Stimulated activated CD4-positive, alpha-beta T cell treated with anti-CD3 and anti-CD28 coated beads, Interleukin-1b, Interleukin-23, amount 100 ng/mL, for 24 hours (primary cell): Measurements from ENCODE around the gene SUSD1.
"Not testable (repeated sequence)": the region's sequence is repeated elsewhere in the genome, so short reads cannot be mapped to it uniquely, and the experiment has no call there.

Experiments
- DNase-seq, 4 experiments: peaks; one replicate each; pipeline ENCODE4 v3.0.0-alpha.2; 2020; ENCODE audit warnings: low read depth in 4 of 4, low spot score in 1 of 4

SUSD1 gene

GRCh38 chr9:112174222-112174964, 704 bp downstream of the SUSD1 start:
- peak; percentile 49 to 67 (median 50) for DNase-seq

DNA sequence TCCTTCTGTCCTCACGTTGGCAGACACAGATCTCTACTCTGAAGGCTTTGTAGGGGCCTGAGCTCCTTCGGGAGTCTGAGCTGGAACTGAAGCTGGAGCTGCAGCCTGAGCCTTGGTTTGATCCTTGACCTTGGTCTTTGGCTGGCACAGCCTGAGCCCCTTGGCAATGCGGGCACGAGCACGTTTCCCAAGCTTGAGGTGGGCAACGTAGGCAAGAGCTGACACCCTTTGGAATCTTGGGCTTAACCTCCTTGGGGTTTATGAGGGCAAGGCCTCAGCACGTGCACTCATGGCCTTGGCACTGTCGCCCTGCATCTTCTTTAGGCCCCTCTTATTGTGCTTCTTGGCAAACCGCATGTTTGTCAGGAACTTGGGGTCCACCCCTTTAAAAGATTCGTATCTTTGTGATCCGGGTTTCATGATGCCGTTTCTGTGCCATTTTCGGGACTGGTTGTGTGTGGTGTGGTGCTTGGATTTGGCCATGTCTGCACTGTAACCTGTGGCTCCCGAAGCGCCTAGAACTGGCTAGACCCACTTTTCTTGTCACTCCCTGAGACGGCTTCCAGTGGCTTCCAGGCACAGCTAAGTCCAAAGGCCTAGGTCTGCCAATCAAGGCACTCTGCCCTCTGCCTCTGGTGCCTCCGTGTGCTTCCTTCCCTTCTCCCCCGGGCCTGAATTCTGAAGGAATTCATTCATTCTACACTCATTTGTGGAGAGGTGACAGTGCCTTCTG, 1.4 kb downstream of the SUSD1 start:
- no peak for DNase-seq

DNA sequence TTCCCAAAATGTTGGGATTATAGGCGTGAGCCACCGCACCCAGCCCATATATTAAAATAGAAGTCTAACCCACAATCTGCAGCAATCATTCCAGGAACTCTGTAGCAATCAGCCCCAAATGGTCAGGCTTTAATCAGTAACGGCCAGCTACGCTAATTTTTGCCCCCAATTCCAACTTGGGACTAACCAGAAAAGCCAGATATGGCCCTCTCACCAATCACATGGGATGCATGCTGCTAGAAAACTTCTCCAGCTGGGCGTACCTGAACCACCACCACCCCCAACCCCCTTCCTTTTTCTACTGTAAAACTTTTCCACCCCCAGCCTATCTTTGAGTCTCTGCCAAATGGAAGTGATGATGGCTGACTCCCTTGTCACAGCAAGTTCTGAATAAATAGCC, 4.1 kb downstream of the SUSD1 start:
- no peak for DNase-seq

DNA sequence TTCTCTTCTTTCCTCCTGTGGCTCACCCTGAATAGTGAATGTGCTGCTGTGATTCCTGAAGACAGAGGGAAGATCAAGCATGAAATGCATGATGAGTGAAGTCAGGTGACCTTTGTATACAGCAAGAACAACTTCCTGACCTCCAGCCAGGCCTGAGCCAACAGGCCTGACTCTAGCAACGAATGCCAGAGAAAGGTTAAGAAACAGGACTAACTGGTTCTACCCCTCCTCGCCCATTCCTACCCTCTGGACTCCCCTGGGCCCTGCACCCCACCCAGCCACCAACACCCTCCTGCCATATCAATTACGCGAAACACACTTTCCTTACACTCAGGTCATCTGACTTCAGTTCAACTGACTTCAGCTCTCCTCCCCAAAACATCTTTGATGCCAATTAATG, 4.9 kb downstream of the SUSD1 start:
- DNase-seq, result no peak

DNA sequence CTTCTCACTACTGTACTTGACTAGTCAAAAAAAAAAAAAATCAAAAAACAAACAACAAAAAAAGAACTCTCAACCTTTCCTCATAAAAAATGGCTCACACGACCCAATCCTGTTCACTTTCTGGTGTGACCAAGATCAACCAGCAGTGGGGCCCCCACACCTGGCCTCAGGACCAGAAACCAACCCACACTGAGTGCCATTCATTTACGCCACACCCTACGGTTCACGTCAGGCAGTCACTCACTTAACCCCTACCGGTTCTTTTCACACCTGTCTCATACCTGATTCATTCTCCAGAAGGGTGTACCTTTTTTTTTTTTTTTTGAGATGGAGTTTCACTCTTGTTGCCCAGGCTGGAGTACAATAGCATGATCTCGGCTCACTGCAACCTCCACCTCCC, 5.7 kb downstream of the SUSD1 start:
- no peak for DNase-seq

- DNase-seq, result no peak
Measured at GRCh38 chr9:112168197-112168596, 6.9 kb downstream of the SUSD1 start.

- no peak for DNase-seq
Measured at GRCh38 chr9:112166176-112167140, 8.6 kb downstream of the SUSD1 start.

DNA sequence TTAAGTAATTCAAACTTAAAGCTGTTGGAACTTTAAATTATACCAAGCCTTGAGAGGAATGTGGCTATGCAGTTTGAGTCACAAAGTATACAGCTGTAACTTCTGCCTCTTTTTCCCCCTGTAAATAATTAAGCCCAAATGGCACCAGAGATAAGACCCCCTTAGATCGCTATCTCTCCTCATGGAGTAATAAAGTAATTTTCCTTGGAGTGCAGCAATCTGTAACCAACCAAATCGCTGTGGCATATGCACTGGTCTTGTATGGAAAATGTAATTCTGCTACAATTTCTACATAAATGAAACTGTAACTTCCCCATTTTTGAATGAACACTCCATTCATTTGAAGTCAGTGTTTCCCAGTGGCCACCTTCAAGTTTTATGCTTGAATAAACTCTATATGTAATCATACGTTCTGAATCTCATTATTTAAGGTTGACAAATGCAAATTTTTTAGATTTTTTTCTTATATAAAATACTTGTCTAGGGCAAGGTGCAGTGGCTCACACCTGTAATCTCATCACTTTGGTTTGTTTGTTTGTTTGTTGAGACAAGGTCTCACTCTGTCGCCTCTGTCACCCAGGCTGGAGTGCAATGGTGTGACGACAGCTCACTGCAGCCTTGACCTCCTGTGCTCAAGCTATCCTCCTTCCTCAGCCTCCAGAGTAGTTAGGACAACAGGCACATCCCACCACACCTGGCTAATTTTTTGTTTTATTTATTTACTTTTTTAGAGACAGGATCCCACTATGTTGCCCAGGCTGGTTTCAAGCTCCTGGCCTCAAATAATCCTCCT, 12.3 kb downstream of the SUSD1 start:
- no peak for DNase-seq

DNA sequence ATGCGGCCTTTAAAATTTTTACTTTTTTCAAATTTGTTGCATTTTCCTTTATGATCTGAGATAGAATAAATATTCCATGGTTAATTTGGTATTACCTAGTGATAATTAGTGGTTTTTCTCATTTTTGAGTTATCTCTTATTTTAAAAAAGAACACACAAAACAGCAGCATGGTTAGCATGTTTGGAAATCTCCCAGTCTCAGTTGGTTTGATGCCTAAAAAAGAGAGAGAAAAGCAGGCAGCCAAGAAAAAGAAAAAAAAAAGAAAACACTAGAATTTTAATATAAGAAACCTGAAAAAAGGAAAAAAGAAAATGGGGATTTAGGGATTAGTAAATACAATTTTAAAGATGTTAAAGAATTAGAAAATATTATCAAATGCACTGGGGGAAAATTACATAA, 15.3 kb downstream of the SUSD1 start:
- DNase-seq, result no peak

GRCh38 chr9:112158656-112159367, 16.3 kb downstream of the SUSD1 start:
- DNase-seq, result no peak

- DNase-seq, result no peak
Measured at GRCh38 chr9:112157961-112158360, 17.1 kb downstream of the SUSD1 start.

DNA sequence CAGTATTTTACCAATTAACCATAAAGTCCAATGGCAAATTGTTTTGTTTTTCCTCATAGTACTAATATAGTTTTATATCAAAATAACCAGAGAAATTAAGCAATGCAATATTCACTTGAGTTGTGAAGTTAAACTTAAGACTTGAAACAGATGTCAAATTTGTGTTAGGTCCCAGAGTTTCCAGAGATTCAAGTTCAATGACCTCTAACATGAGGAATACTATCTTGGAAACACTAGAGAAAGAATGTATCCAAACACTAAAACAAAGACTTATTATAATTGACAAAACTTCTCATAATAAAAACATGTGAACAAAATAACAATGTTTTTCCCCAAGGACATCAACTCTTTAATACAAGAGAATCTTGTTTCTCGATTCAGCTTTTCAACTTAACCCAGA, 18.0 kb downstream of the SUSD1 start:
- no peak for DNase-seq

DNA sequence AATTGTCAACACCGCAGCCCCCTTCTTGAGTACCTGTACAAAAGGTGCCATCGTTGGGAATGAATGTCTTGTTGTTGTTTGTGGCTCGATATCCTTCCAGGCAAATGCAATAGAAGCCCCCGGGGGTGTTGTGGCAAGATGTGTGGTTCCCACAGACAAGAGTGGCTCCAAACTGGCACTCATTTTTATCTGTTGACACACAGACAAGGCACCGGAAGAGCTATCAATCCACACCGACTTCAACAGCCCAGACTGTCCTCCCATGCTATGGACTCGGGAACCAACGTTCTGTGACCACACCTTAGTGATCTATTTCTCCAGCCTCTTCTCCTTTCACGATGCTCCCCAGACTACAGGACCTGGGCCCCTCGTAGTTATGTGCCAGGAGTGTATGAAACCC, 25.9 kb downstream of the SUSD1 start:
- DNase-seq, result no peak

DNA sequence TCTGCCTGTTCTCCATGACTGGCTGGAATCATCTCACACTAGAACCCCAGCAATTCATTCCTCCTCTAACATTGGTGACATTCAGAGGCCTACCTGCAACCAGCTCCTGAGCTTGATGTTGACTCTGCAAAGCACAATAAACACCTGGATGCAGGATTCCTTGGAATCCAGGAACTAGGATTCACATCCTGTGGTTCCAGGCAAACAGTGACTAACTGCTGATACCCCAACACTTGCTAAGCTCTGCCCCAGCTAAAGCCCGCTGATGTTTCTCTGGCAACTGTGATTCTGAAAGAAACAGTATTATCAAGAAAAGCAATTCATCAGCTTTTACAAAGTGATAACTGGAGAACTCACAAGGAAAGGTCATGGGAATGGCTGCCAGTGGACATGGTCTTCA, 29.2 kb downstream of the SUSD1 start:
- DNase-seq, result no peak

DNA sequence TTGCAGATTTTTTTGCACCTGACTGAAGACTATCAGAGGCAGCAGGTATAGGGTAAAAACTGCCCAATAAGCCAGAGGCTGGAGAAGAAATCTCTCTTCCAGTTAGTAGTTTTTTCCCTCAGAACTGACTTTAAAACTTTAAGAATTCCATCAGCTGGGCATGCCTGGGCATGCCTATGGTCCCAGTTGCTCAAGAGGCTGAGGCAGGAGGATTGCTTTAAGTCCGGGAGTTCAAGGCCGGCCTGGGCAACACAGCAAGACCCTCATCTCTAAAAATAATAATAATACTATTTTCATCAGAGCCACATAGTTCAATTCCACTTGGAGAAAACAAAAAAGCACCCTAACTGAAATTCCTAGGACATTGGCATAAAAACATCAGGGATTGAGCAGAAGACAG, 30.3 kb downstream of the SUSD1 start:
- no peak for DNase-seq

- DNase-seq, result no peak
Measured at GRCh38 chr9:112142420-112142819, 32.7 kb downstream of the SUSD1 start.

DNA sequence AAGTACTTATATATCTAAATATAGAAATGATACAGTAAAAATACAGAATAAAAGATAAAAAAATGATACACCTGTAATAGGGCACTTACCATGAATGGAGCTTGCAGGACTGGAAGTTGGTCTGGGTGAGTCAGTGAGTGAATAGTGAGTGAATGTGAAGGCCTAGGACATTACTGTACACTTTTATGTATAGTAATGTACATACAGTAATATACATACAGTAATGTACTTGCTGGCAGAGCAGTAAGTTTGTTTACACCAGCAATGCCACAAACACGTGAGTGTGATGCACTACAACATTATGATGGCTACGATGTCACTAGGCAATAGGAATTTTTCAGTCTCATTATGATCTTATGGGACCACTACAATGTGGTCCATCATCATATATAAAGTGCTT, 34.2 kb downstream of the SUSD1 start:
- no peak for DNase-seq

GRCh38 chr9:112137066-112137465, 38.0 kb downstream of the SUSD1 start:
- DNase-seq, result no peak

- no peak for DNase-seq
Measured at GRCh38 chr9:112135706-112136105, 39.4 kb downstream of the SUSD1 start.

GRCh38 chr9:112133806-112134205, 41.3 kb downstream of the SUSD1 start:
- not testable (repeated sequence) for DNase-seq
